Chondrocyte (in vitro differentiated cells): ENCODE measurements around the gene GLP2R. TPM values are rescaled to one million over a fixed set of nuclear protein-coding genes. Genes with fewer than 3 reads are reported as not detected.

Source experiments
- DNase-seq: peaks from one replicate; pipeline ENCODE4 v3.0.0; 2021; ENCODE audit warnings: mixed read lengths, low spot score
- H3K27ac Mint-ChIP-seq: one replicate; pipeline ENCODE4 v1.8.0; 2021; ENCODE audit warnings: mild to moderate bottlenecking, moderate library complexity, mixed read lengths; ENCODE audit not compliant: unreplicated experiment
- H3K27me3 Mint-ChIP-seq: 2 replicates; pipeline ENCODE4 v1.8.0; 2021; ENCODE audit warnings: low read depth, mixed read lengths
- H3K36me3 Mint-ChIP-seq: 2 replicates; pipeline ENCODE4 v1.8.0; 2021; ENCODE audit warnings: low read depth, mixed read lengths
- H3K4me1 Mint-ChIP-seq: 2 replicates; pipeline ENCODE4 v1.8.0; 2021; ENCODE audit warnings: low read depth, mild to moderate bottlenecking, mixed read lengths
- H3K4me3 Mint-ChIP-seq: one replicate; pipeline ENCODE4 v1.8.0; 2021; ENCODE audit warnings: mild to moderate bottlenecking, moderate library complexity, mixed read lengths; ENCODE audit not compliant: unreplicated experiment
- H3K9me3 Mint-ChIP-seq: 2 replicates; pipeline ENCODE4 v1.8.0; 2021; ENCODE audit warnings: low read depth, mixed read lengths
- total RNA-seq: library from RNA; stranded (reverse); gene quantifications from 3 replicates; pipeline ENCODE4 v1.2.1, GENCODE V29; 2021
- TF ChIP-seq, protein P1 (sequence below): fragments of 200-600 bp; sonication (generic); IDR thresholded peaks from 2 replicates; pipeline ENCODE4 v1.5.0; 2021; ENCODE audit warnings: antibody characterized with exemption, mild to moderate bottlenecking, moderate library complexity

GLP2R gene
- total RNA-seq, 1 donor from 2014 or later, result 2.2 TPM

DNA sequence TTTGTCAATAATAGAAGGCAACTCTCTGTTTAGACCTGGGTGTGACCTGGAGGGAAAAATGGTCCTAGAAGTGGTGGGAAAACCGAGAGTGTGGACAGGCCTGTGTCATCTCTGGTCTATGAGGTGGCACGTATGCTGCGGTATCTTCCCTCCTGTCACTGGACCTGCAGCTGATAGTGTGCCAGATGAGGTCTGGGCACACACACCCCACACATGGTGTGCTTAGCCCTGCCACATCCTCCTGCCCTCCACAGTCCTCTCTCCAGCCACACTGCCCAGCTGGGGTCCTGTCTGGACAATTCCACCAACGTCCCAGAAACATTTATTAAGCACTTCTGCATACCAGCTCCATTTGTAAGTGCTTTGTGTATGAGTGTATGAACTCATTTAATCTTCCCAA is 37.2 kb downstream of the GLP2R start:
- H3K36me3 Mint-ChIP-seq, result peaks cover 22% of the 10 kb centered on the region
- no peak overlapping the region for H3K4me3 Mint-ChIP-seq
- H3K27me3 Mint-ChIP-seq, result no peaks in the 10 kb centered on the region
- DNase-seq, result no peak
- TF ChIP-seq, protein P1, sequence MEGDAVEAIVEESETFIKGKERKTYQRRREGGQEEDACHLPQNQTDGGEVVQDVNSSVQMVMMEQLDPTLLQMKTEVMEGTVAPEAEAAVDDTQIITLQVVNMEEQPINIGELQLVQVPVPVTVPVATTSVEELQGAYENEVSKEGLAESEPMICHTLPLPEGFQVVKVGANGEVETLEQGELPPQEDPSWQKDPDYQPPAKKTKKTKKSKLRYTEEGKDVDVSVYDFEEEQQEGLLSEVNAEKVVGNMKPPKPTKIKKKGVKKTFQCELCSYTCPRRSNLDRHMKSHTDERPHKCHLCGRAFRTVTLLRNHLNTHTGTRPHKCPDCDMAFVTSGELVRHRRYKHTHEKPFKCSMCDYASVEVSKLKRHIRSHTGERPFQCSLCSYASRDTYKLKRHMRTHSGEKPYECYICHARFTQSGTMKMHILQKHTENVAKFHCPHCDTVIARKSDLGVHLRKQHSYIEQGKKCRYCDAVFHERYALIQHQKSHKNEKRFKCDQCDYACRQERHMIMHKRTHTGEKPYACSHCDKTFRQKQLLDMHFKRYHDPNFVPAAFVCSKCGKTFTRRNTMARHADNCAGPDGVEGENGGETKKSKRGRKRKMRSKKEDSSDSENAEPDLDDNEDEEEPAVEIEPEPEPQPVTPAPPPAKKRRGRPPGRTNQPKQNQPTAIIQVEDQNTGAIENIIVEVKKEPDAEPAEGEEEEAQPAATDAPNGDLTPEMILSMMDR, result no peak
- no peaks in the 10 kb centered on the region for H3K4me1 Mint-ChIP-seq
- H3K9me3 Mint-ChIP-seq, result peaks cover 35% of the 10 kb centered on the region
- no peak overlapping the region for H3K27ac Mint-ChIP-seq

DNA sequence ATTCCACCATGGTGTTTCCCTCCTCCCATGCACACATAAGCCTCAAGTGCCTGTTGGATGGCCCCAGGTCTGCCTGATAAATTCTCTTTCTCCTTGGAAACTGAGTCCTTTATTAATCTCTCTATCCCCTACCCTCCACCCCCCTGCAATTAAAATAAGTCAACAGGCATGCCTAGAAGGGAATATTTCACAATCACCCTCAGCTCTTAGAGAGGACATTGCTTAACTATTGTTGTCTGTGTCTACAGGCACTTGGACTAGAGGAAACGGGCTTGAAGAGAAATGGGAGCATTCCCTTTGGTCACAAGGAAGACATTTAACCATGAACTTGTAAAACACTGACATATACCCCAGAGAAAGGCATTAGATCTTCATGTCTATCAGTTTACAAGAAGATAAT is 39.9 kb downstream of the GLP2R start:
- H3K27ac Mint-ChIP-seq, result no peak overlapping the region
- H3K4me3 Mint-ChIP-seq, result no peak overlapping the region
- H3K36me3 Mint-ChIP-seq, result peaks cover 15% of the 10 kb centered on the region
- TF ChIP-seq, protein P1, result no peak
- no peak for DNase-seq
- H3K9me3 Mint-ChIP-seq, result peaks cover 22% of the 10 kb centered on the region
- no peaks in the 10 kb centered on the region for H3K4me1 Mint-ChIP-seq
- H3K27me3 Mint-ChIP-seq, result no peaks in the 10 kb centered on the region

DNA sequence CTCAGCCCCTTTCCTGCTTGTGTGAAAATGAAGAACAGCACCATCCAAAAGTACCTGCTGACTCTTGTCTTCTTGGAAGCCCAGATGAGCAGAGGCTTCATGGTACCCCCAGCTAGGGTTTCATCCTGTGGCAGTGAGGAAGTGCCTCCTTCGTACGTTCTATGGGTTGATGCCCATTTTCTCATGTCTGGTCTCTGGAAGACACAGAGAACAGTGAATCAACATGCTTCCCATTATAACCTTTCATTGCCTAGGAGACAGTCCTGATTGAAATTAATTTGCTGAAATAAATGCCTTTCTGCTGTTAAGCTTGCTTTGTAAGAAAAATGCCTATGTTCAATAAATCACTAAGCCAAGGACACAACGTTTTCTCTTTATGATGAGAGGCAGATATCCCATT is 42.8 kb downstream of the GLP2R start:
- H3K4me3 Mint-ChIP-seq, result no peak overlapping the region
- no peaks in the 10 kb centered on the region for H3K4me1 Mint-ChIP-seq
- TF ChIP-seq, protein P1, result no peak
- H3K27me3 Mint-ChIP-seq, result no peaks in the 10 kb centered on the region
- H3K36me3 Mint-ChIP-seq, result peaks cover 4% of the 10 kb centered on the region
- H3K9me3 Mint-ChIP-seq, result peaks cover 12% of the 10 kb centered on the region
- DNase-seq, result no peak
- H3K27ac Mint-ChIP-seq, result no peak overlapping the region

DNA sequence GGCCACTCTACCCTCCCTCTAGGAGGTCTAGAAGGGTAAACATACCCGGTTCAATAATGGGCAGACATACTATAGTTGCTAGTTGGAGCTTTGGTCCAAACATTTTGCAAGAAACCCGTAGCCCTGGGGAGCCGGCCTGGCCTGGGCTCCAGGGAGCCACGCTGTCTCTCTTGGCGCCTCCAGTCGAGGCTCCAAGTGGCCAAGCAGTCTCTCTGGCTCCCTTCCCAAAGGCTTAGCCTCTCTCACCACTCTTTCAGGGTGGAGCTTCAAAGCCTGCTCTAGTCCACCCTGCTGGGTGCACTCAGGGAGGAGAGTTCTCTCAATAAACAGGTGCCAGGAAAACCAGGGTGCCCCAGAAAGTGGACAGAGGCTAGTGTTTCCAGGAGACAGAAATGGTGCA is 47.1 kb downstream of the GLP2R start:
- Mint-ChIP-seq H3K36me3 (no peaks in the 10 kb centered on the region), H3K27ac (no peak overlapping the region), H3K9me3 (no peaks in the 10 kb centered on the region), H3K4me3 (no peak overlapping the region), H3K4me1 (peaks cover 22% of the 10 kb centered on the region), H3K27me3 (no peaks in the 10 kb centered on the region)
- DNase-seq, result no peak
- TF ChIP-seq, protein P1, result no peak

DNA sequence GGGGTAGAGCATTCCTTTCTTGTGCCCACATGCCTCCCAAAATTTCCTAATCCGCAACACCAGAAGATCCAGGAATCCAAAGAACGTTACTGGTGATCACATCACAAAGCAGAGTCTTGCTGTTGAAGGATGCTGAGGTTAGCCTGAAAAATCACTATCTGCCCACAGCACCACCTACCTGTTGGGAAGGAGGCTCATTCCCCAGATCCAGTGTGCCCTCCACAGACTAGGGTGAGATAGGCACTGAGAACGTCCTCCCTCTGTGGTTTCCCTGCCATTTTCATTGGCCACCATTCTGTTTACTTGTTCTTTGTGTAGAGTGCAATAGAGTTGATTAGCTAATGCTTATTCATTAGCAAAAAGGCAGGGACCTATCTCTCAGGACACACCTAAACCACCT is 49.0 kb downstream of the GLP2R start:
- no peak for DNase-seq
- H3K27ac Mint-ChIP-seq, result peak overlapping the region; percentile 87

More for the DNA sequence above, 49.0 kb downstream of the GLP2R start:
- Mint-ChIP-seq H3K4me3 (no peak overlapping the region), H3K36me3 (no peaks in the 10 kb centered on the region), H3K9me3 (no peaks in the 10 kb centered on the region), H3K4me1 (peaks cover 30% of the 10 kb centered on the region), H3K27me3 (no peaks in the 10 kb centered on the region)
- TF ChIP-seq, protein P1, result no peak
